ENCODE measurements around the gene CYTH3.

- TF ChIP-seq, protein P1, sequence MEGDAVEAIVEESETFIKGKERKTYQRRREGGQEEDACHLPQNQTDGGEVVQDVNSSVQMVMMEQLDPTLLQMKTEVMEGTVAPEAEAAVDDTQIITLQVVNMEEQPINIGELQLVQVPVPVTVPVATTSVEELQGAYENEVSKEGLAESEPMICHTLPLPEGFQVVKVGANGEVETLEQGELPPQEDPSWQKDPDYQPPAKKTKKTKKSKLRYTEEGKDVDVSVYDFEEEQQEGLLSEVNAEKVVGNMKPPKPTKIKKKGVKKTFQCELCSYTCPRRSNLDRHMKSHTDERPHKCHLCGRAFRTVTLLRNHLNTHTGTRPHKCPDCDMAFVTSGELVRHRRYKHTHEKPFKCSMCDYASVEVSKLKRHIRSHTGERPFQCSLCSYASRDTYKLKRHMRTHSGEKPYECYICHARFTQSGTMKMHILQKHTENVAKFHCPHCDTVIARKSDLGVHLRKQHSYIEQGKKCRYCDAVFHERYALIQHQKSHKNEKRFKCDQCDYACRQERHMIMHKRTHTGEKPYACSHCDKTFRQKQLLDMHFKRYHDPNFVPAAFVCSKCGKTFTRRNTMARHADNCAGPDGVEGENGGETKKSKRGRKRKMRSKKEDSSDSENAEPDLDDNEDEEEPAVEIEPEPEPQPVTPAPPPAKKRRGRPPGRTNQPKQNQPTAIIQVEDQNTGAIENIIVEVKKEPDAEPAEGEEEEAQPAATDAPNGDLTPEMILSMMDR (IDR thresholded peaks at IDR 0.05): no peak
- no peak for TF ChIP-seq POLR2A (IDR thresholded peaks at IDR 0.05)
Observed at GRCh38 chr7:6148724-6149360, 123.6 kb downstream of the CYTH3 start.
